K562 (cell line): Measurements from ENCODE around the gene PLEKHN1. TPM values are rescaled to one million over a fixed set of nuclear protein-coding genes. Genes with fewer than 3 reads are reported as not detected.

Experiments
- ATAC-seq: fragments of 200-7000 bp; cut with Tn5 transposase; 3 replicates; pipeline ENCODE4 v1.9.1; 2020; ENCODE audit warnings: moderate library complexity
- BruUV-seq: library from RNA; stranded (reverse); fragments of 400-500 nt; replicated peaks from 2 replicates; lab custom pipeline; 2021; lab: Mats Ljungman, UMichigan
- CTCF ChIA-PET: fragments of 300-600 bp; formaldehyde crosslinking; extraction: SDS; loops from one replicate; lab custom pipeline; 2021; ENCODE audit warnings: low intra/inter-chr PET ratio; lab: Yijun Ruan, JAX
- POLR2A ChIA-PET: fragments of 300-600, 350-650 bp; sonication (Branson Sonifier 250); formaldehyde crosslinking; extraction: SDS; loops from one replicate; lab custom pipeline; 2021; ENCODE audit warnings: antibody characterized with exemption, inconsistent platforms; lab: Yijun Ruan, JAX
- DNase-seq, 4 experiments: peaks; one replicate each; pipeline versions ENCODE4 v3.0.0 to v3.0.0-alpha.2; 2011 to 2018; ENCODE audit warnings: low spot score in 3 of 4, mixed read lengths in 3 of 4; ENCODE audit errors: extremely low read depth in 1 of 4
- FAIRE-seq: peaks from 2 replicates; lab custom pipeline; 2011; peaks lifted over from hg19 to GRCh38; lab: Jason Lieb, UNC
- H2AFZ ChIP-seq: 2 replicates; pipeline ENCODE4 v1.6.0; 2011; ENCODE audit warnings: low read depth, low read length, control low read depth, inconsistent platforms
- H3K27ac ChIP-seq: fragments of 200-600 bp; 3 replicates; pipeline ENCODE4 v1.8.0; 2011; ENCODE audit warnings: low read depth, mild to moderate bottlenecking, control low read depth, inconsistent platforms, low read length, moderate library complexity, mixed read lengths; ENCODE audit errors: extremely low read depth
- H3K27me3 ChIP-seq, 2 experiments: fragments of 300-600 bp in 1 of 2; 2 replicates in 1 of 2; 3 replicates in 1 of 2; pipeline versions ENCODE4 v1.6.0 to v1.8.0; 2011; ENCODE audit warnings: inconsistent platforms in 2 of 2, low read length in 2 of 2, mild to moderate bottlenecking in 1 of 2, mixed read lengths in 1 of 2, moderate library complexity in 1 of 2; ENCODE audit not compliant: control insufficient read depth in 2 of 2, insufficient read depth in 2 of 2
- H3K36me3 ChIP-seq: fragments of 300-600 bp; 3 replicates; pipeline ENCODE4 v1.8.0; 2011; ENCODE audit warnings: mild to moderate bottlenecking, low read length, inconsistent platforms; ENCODE audit not compliant: control insufficient read depth, insufficient read depth
- H3K4me1 ChIP-seq, 2 experiments: fragments of 200-600 bp in 1 of 2; replicated peaks in 1 of 2; 2 replicates in 1 of 2; 3 replicates in 1 of 2; pipeline versions ENCODE4 v1.5.1 to v1.8.0; 2011; ENCODE audit warnings: inconsistent platforms in 2 of 2, low read length in 2 of 2, mild to moderate bottlenecking in 1 of 2, mixed read lengths in 1 of 2, moderate library complexity in 1 of 2; ENCODE audit not compliant: control insufficient read depth in 2 of 2, insufficient read depth in 2 of 2
- H3K4me2 ChIP-seq: 2 replicates; pipeline ENCODE4 v1.6.1; 2011; ENCODE audit warnings: low read length, control low read depth, inconsistent platforms, mixed read lengths; ENCODE audit not compliant: insufficient read depth
- H3K4me3 ChIP-seq: fragments of 200-600 bp; sonication (generic), shearing (Covaris generic); 2 replicates; pipeline ENCODE4 v1.5.1; 2016; ENCODE audit warnings: control low read depth, inconsistent platforms
- H3K79me2 ChIP-seq: fragments of 200-600 bp; 3 replicates; pipeline ENCODE4 v1.8.0; 2011; ENCODE audit warnings: low read length, inconsistent platforms; ENCODE audit not compliant: control insufficient read depth, insufficient read depth
- H3K9ac ChIP-seq, 2 experiments: 2 replicates each; pipeline versions ENCODE4 v1.6.0 to v1.6.1; 2011; ENCODE audit warnings: low read depth in 2 of 2, low read length in 2 of 2, control low read depth in 1 of 2, inconsistent platforms in 1 of 2, mild to moderate bottlenecking in 1 of 2, mixed read lengths in 1 of 2; ENCODE audit not compliant: insufficient read depth in 1 of 2
- H3K9me1 ChIP-seq: one replicate; pipeline ENCODE4 v1.6.0; 2011; ENCODE audit warnings: inconsistent platforms, mild to moderate bottlenecking, low read length, moderate library complexity; ENCODE audit not compliant: control insufficient read depth, insufficient read depth
- H3K9me3 ChIP-seq: replicated peaks from 2 replicates; pipeline ENCODE4 v1.5.1; 2011; ENCODE audit warnings: low read depth, low read length, inconsistent platforms; ENCODE audit not compliant: control insufficient read depth, insufficient read depth
- H4K20me1 ChIP-seq: replicated peaks from 2 replicates; pipeline ENCODE4 v1.6.1; 2011; ENCODE audit warnings: low read length, inconsistent platforms, mixed read lengths; ENCODE audit not compliant: control insufficient read depth, insufficient read depth
- ETV5 ChIP-seq: sonication (generic); formaldehyde crosslinking; IDR thresholded peaks from 2 replicates; pipeline ENCODE4 v1.4.0; 2020; ENCODE audit warnings: low read depth, mild to moderate bottlenecking, missing genetic modification reagents
- IRF1 ChIP-seq: sonication (generic); formaldehyde crosslinking; IDR thresholded peaks from 2 replicates; pipeline ENCODE4 v1.8.0; 2022; ENCODE audit warnings: missing genetic modification reagents, mild to moderate bottlenecking, borderline replicate concordance
- KAT7 ChIP-seq: sonication (generic); formaldehyde crosslinking; IDR thresholded peaks from 2 replicates; pipeline ENCODE4 v1.8.0; 2022; ENCODE audit warnings: missing genetic modification reagents, mild to moderate bottlenecking, borderline replicate concordance
- PRDM10 ChIP-seq: fragments of 450-650 bp; IDR thresholded peaks from 2 replicates; pipeline ENCODE4 v1.6.1; 2018; ENCODE audit not compliant: partially characterized antibody
- RFX7 ChIP-seq: fragments of 250-450 bp; sonication (Bioruptor Pico); IDR thresholded peaks from 2 replicates; pipeline ENCODE4 v1.5.1; 2021; ENCODE audit warnings: mild to moderate bottlenecking
- TFAP4 ChIP-seq: sonication (generic); formaldehyde crosslinking; IDR thresholded peaks from 2 replicates; pipeline ENCODE4 v1.8.0; 2022; ENCODE audit warnings: missing genetic modification reagents, mild to moderate bottlenecking, moderate library complexity, borderline replicate concordance
- U2AF1 ChIP-seq: fragments of 200-400 bp; formaldehyde crosslinking; optimal IDR thresholded peaks from 2 replicates; pipeline ENCODE3; 2017; ENCODE audit warnings: mild to moderate bottlenecking, low read depth, low read length, moderate library complexity
- ZNF324 ChIP-seq: fragments of 250-450 bp; sonication (Bioruptor Pico); IDR thresholded peaks from 2 replicates; pipeline ENCODE4 v1.4.0; 2020; ENCODE audit warnings: mild to moderate bottlenecking
- ZNF518B ChIP-seq: fragments of 250-450 bp; sonication (Bioruptor Pico); IDR thresholded peaks from 2 replicates; pipeline ENCODE4 v1.5.0; 2021; ENCODE audit warnings: mild to moderate bottlenecking, moderate library complexity
- WGBS: fragments of 100-300 bp; shearing (Covaris generic); methylation state at CpG from one replicate; pipeline ENCODE4 v1.1.6; 2016; ENCODE audit warnings: low coverage, mixed read lengths; ENCODE audit not compliant: insufficient coverage; ENCODE audit errors: missing lambda C conversion rate; 5-methylcytosine and 5-hydroxymethylcytosine counted together
- in situ Hi-C: fragments of 300-500 bp; cut with MboI; formaldehyde crosslinking; loops from 4 replicates; pipeline ENCODE4 v1.15.0; 2018; ENCODE audit warnings: inconsistent platforms, mixed read lengths
- intact Hi-C: fragments of 100-400 bp; cut with micrococcal nuclease; formaldehyde crosslinking; loops from 2 replicates; pipeline ENCODE4 v1.14.2; 2022
- polyA plus RNA-seq, 8 experiments: library from polyadenylated mRNA; depleted of rRNA in 4 of 8; stranded (reverse) in 5 of 8; unstranded in 3 of 8; fragments of >200 nt; fragmentation: Nextera tagmentation in 2 of 8; fragmentation: Illumina TruSeq in 1 of 8; extraction: Ambion mirVana in 2 of 8; extraction: Trizol in 1 of 8; gene quantifications; 2 replicates each; pipeline versions ENCODE4 v1.2.1 to v1.2.3, GENCODE V29; 2011 to 2014; ENCODE audit warnings: inconsistent platforms in 1 of 8, missing spikeins in 1 of 8
- total RNA-seq, 7 experiments: library from RNA; depleted of rRNA in 6 of 7; stranded (reverse); fragments of >200 nt in 6 of 7; fragmentation: Illumina TruSeq in 2 of 7; extraction: Trizol in 2 of 7; gene quantifications; 2 replicates each; pipeline versions ENCODE4 v1.2.1 to v1.2.3, GENCODE V29; 2011 to 2021; ENCODE audit warnings: low replicate concordance in 1 of 7

PLEKHN1 gene
- total and polyA plus RNA-seq, 9 of the 15 experiments (the other 6 are each of a cell fraction or from before 2014, with no cell fraction given) = 0.07 to 1.5 (median 0.13) TPM; not detected in 2

- Histone ChIP-seq H3K9ac (peak overlapping the region in 1 of 2 experiments; percentile 31; a peak in 1 of 4 replicates), H4K20me1 (peaks cover 36% of the 10 kb centered on the region), H3K27me3 (peaks cover 38 to 79% of the 10 kb centered on the region in 2 experiments; a peak in 4 of 5 replicates), H2AFZ (no peak overlapping the region), H3K9me3 (no peaks in the 10 kb centered on the region), H3K4me1 (peaks cover 0 to 74% of the 10 kb centered on the region in 2 experiments; a peak in 3 of 5 replicates), H3K36me3 (no peaks in the 10 kb centered on the region), H3K4me3 (no peak overlapping the region), H3K4me2 (no peak overlapping the region), H3K9me1 (no peaks in the 10 kb centered on the region), H3K79me2 (no peaks in the 10 kb centered on the region), H3K27ac (no peak overlapping the region)
- 20% methylated on average over 33 of the region's 40 CpGs for WGBS
- ATAC-seq = no peak
- DNase-seq = no peak
- in situ Hi-C loops = no loop called here
- intact Hi-C loops = no loop called here
- FAIRE-seq = no peak
- POLR2A ChIA-PET = interaction anchor here (0.7 to 3.1 kb wide), 5 partner anchors 9 to 37 kb away, joined by 3 to 11 read pairs (median 4); no protein-coding TSS in a partner anchor
- no TSS peak for BruUV-seq
- CTCF ChIA-PET = no interaction called here
- no peak for TF ChIP-seq ETV5 (CRISPR knock-in tag)
- no peak for TF ChIP-seq RFX7 (CRISPR knock-in tag)
- no peak for TF ChIP-seq U2AF1
- TF ChIP-seq KAT7 = 0 out of 2 replicates have a peak, but pooled peaks have one; percentile 55
- no peak for TF ChIP-seq PRDM10
- 0 out of 2 replicates have a peak, but pooled peaks have one; percentile 14 for TF ChIP-seq TFAP4 (CRISPR knock-in tag)
- TF ChIP-seq ZNF518B (CRISPR knock-in tag) = no peak
- no peak for TF ChIP-seq IRF1 (CRISPR knock-in tag)
- TF ChIP-seq ZNF324 (CRISPR knock-in tag) = no peak
Measured at GRCh38 chr1:929712-930632, 36.3 kb upstream of the PLEKHN1 start.
